Smooth muscle cell (in vitro differentiated cells): ENCODE results near the gene NCKAP5. TPM values are rescaled to one million over a fixed set of nuclear protein-coding genes. Genes with fewer than 3 reads are reported as not detected.

Experiments used
- DNase-seq: peaks from one replicate; lab custom pipeline; 2025; ENCODE audit not compliant: unreplicated experiment; lab: John Stamatoyannopoulos, UW
- H2AFZ ChIP-seq: fragments of 200-600 bp; sonication (generic); 2 replicates; pipeline ENCODE4 v1.6.0; 2016; ENCODE audit warnings: antibody characterized with exemption, low read depth, mild to moderate bottlenecking
- H3F3A ChIP-seq: fragments of 200-600 bp; sonication (generic); 2 replicates; pipeline ENCODE4 v1.6.0; 2017; ENCODE audit warnings: antibody characterized with exemption, low read depth
- H3K27ac ChIP-seq: fragments of 200-600 bp; sonication (generic); 2 replicates; pipeline ENCODE4 v1.5.1; 2016; ENCODE audit warnings: low read depth, mild to moderate bottlenecking
- H3K27me3 ChIP-seq: fragments of 200-600 bp; sonication (generic); 2 replicates; pipeline ENCODE4 v1.6.1; 2016; ENCODE audit warnings: low read depth, mild to moderate bottlenecking
- H3K36me3 ChIP-seq: fragments of 200-600 bp; sonication (generic); 2 replicates; pipeline ENCODE4 v1.5.1; 2016; ENCODE audit warnings: low read depth
- H3K4me1 ChIP-seq: fragments of 200-600 bp; sonication (generic); 2 replicates; pipeline ENCODE4 v1.5.1; 2016; ENCODE audit warnings: low read depth
- H3K4me2 ChIP-seq: fragments of 200-600 bp; sonication (generic); 2 replicates; pipeline ENCODE4 v1.6.0; 2016; ENCODE audit warnings: mild to moderate bottlenecking
- H3K4me3 ChIP-seq: fragments of 200-600 bp; sonication (generic); 2 replicates; pipeline ENCODE4 v1.5.1; 2016; ENCODE audit warnings: mild to moderate bottlenecking
- H3K79me2 ChIP-seq: fragments of 200-600 bp; sonication (generic); 2 replicates; pipeline ENCODE4 v1.6.0; 2016; ENCODE audit warnings: low read depth, mild to moderate bottlenecking
- H3K9ac ChIP-seq: fragments of 200-600 bp; sonication (generic); 2 replicates; pipeline ENCODE4 v1.6.0; 2016; ENCODE audit warnings: low read depth
- H3K9me3 ChIP-seq: fragments of 200-600 bp; sonication (generic); replicated peaks from 2 replicates; pipeline ENCODE4 v1.5.1; 2016; ENCODE audit warnings: low read depth
- H4K20me1 ChIP-seq: fragments of 200-600 bp; sonication (generic); 2 replicates; pipeline ENCODE4 v1.6.0; 2016; ENCODE audit warnings: low read depth
- WGBS: methylation state at CpG from one replicate; pipeline ENCODE4 v1.1.7; 2016; ENCODE audit warnings: low lambda C conversion rate; 5-methylcytosine and 5-hydroxymethylcytosine counted together
- polyA plus RNA-seq: library from polyadenylated mRNA; unstranded; fragments of >200 nt; fragmentation: Nextera tagmentation; extraction: Ambion mirVana; gene quantifications from 2 replicates; pipeline ENCODE4 v1.2.1, GENCODE V29; 2016
- total RNA-seq: library from RNA; depleted of rRNA; stranded (reverse); fragments of >200 nt; gene quantifications from 2 replicates; pipeline ENCODE4 v1.2.3, GENCODE V29; 2014
- TF ChIP-seq, protein P1 (sequence below): fragments of 200-600 bp; sonication (generic); IDR thresholded peaks from 2 replicates; pipeline ENCODE4 v1.5.1; 2017; ENCODE audit warnings: borderline replicate concordance, mild to moderate bottlenecking, antibody characterized with exemption; ENCODE audit not compliant: insufficient read depth, poor library complexity, severe bottlenecking

NCKAP5 gene
- total and polyA plus RNA-seq, 2 experiments from 2014 or later = 4.6 to 9.5 TPM

DNA sequence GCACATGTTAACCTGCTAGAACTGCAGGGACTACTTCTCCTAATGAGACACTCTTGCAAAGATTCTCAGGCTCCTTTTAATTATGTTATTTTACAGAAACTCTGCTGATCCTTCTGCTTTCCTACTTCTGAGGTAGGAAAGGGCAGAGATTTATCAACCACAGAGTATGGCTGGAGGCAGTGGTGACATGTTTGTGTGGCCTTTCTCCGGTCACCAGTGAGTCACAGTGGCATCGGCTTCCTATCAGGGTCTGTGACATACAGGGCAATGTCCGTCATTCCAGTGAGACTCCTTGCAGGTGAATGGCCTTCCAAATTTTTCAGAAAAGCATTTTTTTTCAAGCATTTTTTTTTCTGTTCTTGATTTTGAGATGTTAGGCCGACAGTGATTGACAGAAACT, 717.6 kb downstream of the NCKAP5 start:
- TF ChIP-seq, protein P1, sequence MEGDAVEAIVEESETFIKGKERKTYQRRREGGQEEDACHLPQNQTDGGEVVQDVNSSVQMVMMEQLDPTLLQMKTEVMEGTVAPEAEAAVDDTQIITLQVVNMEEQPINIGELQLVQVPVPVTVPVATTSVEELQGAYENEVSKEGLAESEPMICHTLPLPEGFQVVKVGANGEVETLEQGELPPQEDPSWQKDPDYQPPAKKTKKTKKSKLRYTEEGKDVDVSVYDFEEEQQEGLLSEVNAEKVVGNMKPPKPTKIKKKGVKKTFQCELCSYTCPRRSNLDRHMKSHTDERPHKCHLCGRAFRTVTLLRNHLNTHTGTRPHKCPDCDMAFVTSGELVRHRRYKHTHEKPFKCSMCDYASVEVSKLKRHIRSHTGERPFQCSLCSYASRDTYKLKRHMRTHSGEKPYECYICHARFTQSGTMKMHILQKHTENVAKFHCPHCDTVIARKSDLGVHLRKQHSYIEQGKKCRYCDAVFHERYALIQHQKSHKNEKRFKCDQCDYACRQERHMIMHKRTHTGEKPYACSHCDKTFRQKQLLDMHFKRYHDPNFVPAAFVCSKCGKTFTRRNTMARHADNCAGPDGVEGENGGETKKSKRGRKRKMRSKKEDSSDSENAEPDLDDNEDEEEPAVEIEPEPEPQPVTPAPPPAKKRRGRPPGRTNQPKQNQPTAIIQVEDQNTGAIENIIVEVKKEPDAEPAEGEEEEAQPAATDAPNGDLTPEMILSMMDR = no peak
- H3K36me3 ChIP-seq = no peaks in the 10 kb centered on the region
- H3K27me3 ChIP-seq = no peaks in the 10 kb centered on the region
- H4K20me1 ChIP-seq = no peaks in the 10 kb centered on the region
- H3K4me2 ChIP-seq = no peak overlapping the region
- 49% methylated on average over 4 of the region's 4 CpGs for WGBS
- no peak overlapping the region for H3K27ac ChIP-seq
- DNase-seq = no peak
- no peak overlapping the region for H3K4me3 ChIP-seq
- H3K9me3 ChIP-seq = no peaks in the 10 kb centered on the region
- no peak overlapping the region for H2AFZ ChIP-seq
- H3K9ac ChIP-seq = no peak overlapping the region
- peaks cover 13% of the 10 kb centered on the region for H3K4me1 ChIP-seq
- H3F3A ChIP-seq = no peaks in the 10 kb centered on the region
- H3K79me2 ChIP-seq = no peaks in the 10 kb centered on the region

DNA sequence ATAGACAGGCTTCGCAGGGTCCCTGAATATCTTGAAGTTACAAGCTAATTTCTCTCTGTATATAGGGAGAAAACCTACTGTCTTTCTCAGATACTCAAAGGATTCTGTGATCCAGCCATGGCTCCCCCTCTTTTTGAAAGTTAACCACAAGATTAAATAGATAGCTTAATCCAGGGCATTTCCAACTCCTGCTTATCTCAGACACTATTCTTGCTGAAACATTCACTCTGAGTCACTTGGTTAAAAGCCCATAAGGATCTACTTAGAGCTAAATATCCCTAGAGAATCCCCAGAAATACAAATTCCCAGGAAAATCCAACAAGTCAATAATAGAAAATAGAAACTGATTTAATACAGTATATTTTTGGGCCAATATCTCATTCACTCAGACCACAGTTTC, 719.1 kb downstream of the NCKAP5 start:
- H3K4me1 ChIP-seq = peaks cover 13% of the 10 kb centered on the region
- H3K4me3 ChIP-seq = no peak overlapping the region
- WGBS = 65% methylated on average over 1 of the region's 1 CpG
- no peaks in the 10 kb centered on the region for H3F3A ChIP-seq
- H4K20me1 ChIP-seq = no peaks in the 10 kb centered on the region
- H3K9me3 ChIP-seq = no peaks in the 10 kb centered on the region
- H3K4me2 ChIP-seq = peak overlapping the region; percentile 74
- H3K9ac ChIP-seq = no peak overlapping the region
- H3K27me3 ChIP-seq = no peaks in the 10 kb centered on the region
- TF ChIP-seq, protein P1 = no peak
- no peak overlapping the region for H2AFZ ChIP-seq
- no peak for DNase-seq
- no peaks in the 10 kb centered on the region for H3K36me3 ChIP-seq
- no peaks in the 10 kb centered on the region for H3K79me2 ChIP-seq
- peak overlapping the region; percentile 40 for H3K27ac ChIP-seq

DNA sequence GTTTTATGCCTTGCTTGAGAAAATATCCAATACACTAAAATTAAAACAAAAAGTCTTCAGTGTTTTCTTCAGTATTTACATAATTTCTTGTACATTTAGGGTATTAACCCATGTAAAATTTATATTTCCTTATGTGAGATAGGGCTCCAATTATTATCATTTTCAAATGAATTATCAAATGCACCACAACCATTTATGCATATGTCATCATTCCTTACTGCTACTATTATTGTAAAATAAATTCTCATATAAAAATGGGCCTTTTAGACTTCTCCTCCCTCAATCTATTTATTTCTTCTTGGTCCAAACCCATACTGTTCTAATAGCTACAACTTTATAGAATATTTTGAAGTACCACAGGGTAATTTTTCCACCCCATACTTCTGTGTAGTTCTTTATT, 722.9 kb downstream of the NCKAP5 start:
- Histone ChIP-seq H3F3A (no peaks in the 10 kb centered on the region), H3K9me3 (no peaks in the 10 kb centered on the region), H3K4me2 (no peak overlapping the region), H3K79me2 (no peaks in the 10 kb centered on the region), H3K4me3 (no peak overlapping the region), H3K27me3 (no peaks in the 10 kb centered on the region), H2AFZ (no peak overlapping the region), H3K9ac (no peak overlapping the region), H3K36me3 (no peaks in the 10 kb centered on the region), H3K27ac (no peak overlapping the region), H4K20me1 (no peaks in the 10 kb centered on the region), H3K4me1 (peaks cover 8% of the 10 kb centered on the region)
- no peak for DNase-seq
- TF ChIP-seq, protein P1 = no peak

DNA sequence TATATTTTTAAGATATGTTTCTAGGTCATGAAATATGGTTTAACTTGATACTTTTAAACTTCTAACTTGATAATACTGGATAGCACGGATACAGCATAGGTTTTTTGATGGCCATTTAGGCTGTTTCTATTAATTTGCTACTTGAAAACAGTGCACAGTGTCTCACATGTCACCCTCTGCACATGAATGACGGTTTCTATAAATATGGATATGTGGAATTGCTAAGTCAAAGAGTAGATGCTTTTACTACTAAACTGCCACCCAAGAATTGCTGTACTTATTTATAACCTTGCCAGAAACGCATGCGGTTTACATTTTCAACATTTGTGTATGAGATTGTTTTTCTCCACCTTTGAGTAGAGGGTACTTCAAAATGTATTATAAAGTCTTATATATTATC, 723.7 kb downstream of the NCKAP5 start:
- no peaks in the 10 kb centered on the region for H3K79me2 ChIP-seq
- no peaks in the 10 kb centered on the region for H4K20me1 ChIP-seq
- H3K4me2 ChIP-seq = no peak overlapping the region
- TF ChIP-seq, protein P1 = no peak
- DNase-seq = no peak
- no peak overlapping the region for H2AFZ ChIP-seq
- H3K4me3 ChIP-seq = no peak overlapping the region
- no peak overlapping the region for H3K27ac ChIP-seq
- H3K9ac ChIP-seq = no peak overlapping the region
- WGBS = 92% methylated on average over 4 of the region's 4 CpGs
- H3K27me3 ChIP-seq = no peaks in the 10 kb centered on the region
- H3K4me1 ChIP-seq = peaks cover 8% of the 10 kb centered on the region
- H3K36me3 ChIP-seq = no peaks in the 10 kb centered on the region
- H3F3A ChIP-seq = no peaks in the 10 kb centered on the region
- no peaks in the 10 kb centered on the region for H3K9me3 ChIP-seq
